Cardiac fibroblast (primary cell): ENCODE measurements around the gene CCER1.

Experiments
- DNase-seq, 2 donors: peaks; one replicate each; pipeline versions ENCODE4 v3.0.0 to v3.0.0-alpha.2; 2010; ENCODE audit warnings: low read depth in 2 of 2
- H3K4me3 ChIP-seq, 2 donors: replicated peaks in 1 of 2; 1 replicate in 1 of 2; 2 replicates in 1 of 2; pipeline ENCODE4 v1.5.1; 2011; ENCODE audit warnings: low read depth in 2 of 2, low read length in 2 of 2, mild to moderate bottlenecking in 2 of 2, moderate library complexity in 1 of 2
- TF ChIP-seq, protein P1 (sequence below): IDR thresholded peaks from one replicate; pipeline ENCODE4 v1.5.1; 2011; ENCODE audit warnings: low read depth, mild to moderate bottlenecking, low read length, inconsistent platforms

The CCER1 gene

DNA sequence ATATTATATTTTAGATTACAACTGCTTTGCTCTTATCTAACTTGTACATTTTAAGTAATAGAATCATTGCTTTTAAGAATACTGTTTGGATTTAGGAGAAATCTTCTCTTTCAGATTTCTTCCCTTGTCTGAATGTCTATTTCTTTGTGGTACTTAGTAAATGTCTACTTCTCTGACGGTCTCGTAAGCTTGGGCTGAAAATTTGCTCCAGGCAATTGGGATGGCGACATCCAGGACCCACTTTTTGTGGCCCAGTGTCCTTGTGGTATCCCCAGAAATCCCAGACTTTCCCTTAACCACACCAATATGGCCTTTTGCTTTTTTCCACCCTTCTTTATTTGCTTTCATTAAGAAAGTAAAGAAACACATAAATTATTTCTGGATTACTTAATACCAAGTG, 24.0 kb upstream of the CCER1 start:
- H3K4me3 ChIP-seq = no peak overlapping the region
- no peak for DNase-seq
- TF ChIP-seq, protein P1, sequence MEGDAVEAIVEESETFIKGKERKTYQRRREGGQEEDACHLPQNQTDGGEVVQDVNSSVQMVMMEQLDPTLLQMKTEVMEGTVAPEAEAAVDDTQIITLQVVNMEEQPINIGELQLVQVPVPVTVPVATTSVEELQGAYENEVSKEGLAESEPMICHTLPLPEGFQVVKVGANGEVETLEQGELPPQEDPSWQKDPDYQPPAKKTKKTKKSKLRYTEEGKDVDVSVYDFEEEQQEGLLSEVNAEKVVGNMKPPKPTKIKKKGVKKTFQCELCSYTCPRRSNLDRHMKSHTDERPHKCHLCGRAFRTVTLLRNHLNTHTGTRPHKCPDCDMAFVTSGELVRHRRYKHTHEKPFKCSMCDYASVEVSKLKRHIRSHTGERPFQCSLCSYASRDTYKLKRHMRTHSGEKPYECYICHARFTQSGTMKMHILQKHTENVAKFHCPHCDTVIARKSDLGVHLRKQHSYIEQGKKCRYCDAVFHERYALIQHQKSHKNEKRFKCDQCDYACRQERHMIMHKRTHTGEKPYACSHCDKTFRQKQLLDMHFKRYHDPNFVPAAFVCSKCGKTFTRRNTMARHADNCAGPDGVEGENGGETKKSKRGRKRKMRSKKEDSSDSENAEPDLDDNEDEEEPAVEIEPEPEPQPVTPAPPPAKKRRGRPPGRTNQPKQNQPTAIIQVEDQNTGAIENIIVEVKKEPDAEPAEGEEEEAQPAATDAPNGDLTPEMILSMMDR = no peak

DNA sequence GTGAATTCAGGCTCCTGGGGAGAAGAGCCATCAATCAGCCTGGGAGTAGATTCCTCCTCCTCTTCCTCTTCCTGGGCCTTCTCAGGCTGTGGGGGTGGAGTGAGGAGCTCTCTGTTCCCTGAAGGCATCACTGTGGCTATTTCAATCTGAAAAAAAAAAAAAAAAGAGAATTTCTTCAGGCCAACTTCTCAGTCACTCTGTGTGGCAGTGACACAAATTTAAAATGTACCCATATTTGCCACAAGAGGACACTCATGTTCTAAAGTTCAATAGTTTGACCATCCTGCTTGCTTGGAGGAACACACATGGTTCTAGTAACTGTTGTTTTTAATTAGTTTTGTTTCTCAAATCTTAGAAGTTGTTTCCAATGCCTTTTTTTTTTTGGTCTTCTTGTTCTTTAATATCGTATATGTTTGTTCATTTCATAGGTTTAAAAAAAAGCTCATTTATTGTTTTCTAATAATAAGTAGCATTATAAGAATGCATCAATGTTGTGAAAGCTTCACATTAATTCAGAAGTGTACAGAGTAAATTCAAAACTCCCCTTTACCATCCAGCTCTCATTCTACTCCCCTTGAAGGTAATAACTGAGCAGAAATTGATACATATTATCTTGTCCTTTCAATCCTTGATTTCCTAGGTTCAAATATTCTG, 23.3 kb upstream of the CCER1 start:
- peak; percentile 84 to 87 for DNase-seq
- TF ChIP-seq, protein P1 = peak; percentile 67
- no peak overlapping the region for H3K4me3 ChIP-seq

DNA sequence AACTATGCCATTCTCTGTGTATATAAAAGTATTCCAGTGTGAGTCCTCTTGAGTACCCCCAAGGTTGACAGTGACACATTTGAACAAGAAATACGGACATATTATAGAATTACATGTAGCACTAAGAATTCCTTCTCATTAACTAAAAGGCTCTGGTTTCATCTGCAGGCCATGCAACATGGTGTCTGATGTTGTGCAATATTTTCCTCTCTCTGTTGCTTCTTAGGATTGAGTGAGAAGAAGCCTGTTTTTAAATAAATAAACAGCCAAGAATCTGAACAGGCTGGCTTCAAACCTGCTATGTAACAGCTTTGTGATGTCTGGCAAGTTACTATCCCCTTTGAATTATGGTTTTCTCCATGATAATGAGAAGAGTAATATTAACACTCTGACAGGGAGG, 22.2 kb upstream of the CCER1 start:
- no peak overlapping the region for H3K4me3 ChIP-seq
- TF ChIP-seq, protein P1 = no peak
- DNase-seq = peak in 1 of 2 donors; percentile 17

DNA sequence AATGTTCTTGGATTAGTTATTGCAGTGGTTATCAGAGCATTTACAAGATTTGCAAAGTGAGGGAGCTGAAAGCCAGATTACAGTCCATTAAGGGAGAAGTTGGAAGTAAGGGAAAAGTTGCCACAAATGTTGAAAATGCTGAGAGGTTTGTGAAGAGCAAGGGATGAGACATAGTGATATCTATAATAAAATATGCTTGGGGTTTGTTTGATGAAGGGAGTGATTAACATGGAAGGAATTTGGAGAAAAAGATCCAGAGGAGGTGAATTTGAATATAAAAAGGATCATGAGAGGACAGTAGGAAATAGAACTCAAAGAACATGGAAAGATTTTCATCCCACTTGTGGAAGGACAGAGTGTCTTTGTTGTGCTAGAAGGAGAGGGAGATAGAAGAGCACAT, 19.3 kb upstream of the CCER1 start:
- peak in 1 of 2 donors; percentile 63 for DNase-seq
- no peak overlapping the region for H3K4me3 ChIP-seq
- TF ChIP-seq, protein P1 = no peak

DNA sequence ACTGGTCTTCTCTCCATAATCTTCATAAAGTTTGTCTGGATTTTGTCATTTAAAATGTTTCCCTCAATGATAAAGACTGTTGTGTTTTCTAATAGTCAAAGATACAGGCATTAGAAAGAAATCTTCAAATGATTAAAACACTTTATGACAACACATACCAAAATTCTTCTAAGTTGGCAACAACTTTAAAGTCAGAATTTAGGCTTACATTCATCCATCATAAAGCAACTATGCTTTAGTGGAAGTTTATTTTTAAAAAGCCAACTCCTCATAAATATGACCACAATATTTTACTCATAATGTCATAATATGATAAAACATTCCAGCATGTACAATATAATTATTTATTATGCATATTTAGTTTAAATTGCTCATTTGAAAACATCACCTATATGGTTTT, 17.2 kb upstream of the CCER1 start:
- DNase-seq = no peak
- no peak overlapping the region for H3K4me3 ChIP-seq
- TF ChIP-seq, protein P1 = no peak

DNA sequence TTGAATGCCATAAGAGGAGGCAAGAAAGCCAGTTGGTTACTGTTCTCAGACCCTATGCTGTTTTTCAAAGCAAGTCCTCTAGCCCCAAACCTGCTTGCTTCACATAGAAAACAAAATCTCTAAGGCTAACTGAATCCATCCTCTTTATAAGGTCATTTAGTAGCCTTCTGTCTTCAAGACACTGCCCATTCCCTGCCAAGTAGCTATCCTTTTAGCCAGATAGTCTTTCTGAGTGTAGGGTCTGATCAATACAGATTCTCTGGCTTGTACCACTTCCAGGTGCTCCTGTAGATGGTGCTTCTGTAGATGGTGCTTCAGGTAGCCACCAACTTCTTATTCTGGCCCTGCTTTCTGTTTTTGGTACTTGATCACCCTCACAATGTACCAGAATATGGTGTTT, 15.9 kb upstream of the CCER1 start:
- no peak for DNase-seq
- H3K4me3 ChIP-seq = no peak overlapping the region
- TF ChIP-seq, protein P1 = no peak

DNA sequence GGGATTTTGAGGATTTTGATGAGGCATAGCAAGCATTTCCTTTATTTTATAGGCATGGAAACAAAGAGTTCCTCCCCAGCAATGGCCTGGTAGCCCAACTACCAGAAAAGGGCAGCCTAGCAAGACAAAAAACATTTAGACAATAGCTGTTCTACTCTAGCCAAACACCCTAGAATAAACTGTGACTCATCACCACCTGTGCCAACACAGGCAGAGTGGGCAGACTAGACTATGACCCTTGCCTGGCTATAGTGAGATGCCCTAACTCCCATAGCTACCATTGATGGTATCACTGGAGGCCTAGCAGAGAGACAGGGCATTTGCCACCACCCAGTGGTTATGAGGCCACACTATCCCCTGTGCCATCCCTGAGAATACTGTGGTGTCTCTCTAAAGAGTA, 15.5 kb upstream of the CCER1 start:
- TF ChIP-seq, protein P1 = no peak
- no peak overlapping the region for H3K4me3 ChIP-seq
- peak; percentile 3 to 36 for DNase-seq
